GM19035 (cell line): Measurements from ENCODE around the gene SYPL2.

ENCODE experiments used
- ATAC-seq: cut with Tn5 transposase; IDR thresholded peaks from one replicate; pipeline ENCODE4 v1.9.1; 2021; ENCODE audit not compliant: unreplicated experiment

Gene SYPL2

GRCh38 chr1:109490934-109491302 is 24.6 kb downstream of the SYPL2 start:
- ATAC-seq = no peak

- no peak for ATAC-seq
Measured at GRCh38 chr1:109491372-109491771, 25.0 kb downstream of the SYPL2 start.

GRCh38 chr1:109492779-109493178 is 26.4 kb downstream of the SYPL2 start:
- no peak for ATAC-seq

GRCh38 chr1:109493227-109493626 is 26.9 kb downstream of the SYPL2 start:
- ATAC-seq = no peak

- peak; percentile 89 for ATAC-seq
Measured at GRCh38 chr1:109493805-109494539, 27.6 kb downstream of the SYPL2 start, which contains the start of gene CYB561D1. CYB561D1 (plus strand) TSS chr1:109494094; CDS start chr1:109494140, 46 bp downstream.

GRCh38 chr1:109495738-109496137 is 29.4 kb downstream of the SYPL2 start:
- no peak for ATAC-seq

GRCh38 chr1:109497449-109498160 is 31.3 kb downstream of the SYPL2 start:
- ATAC-seq = no peak

- no peak for ATAC-seq
Measured at GRCh38 chr1:109498161-109498801, 31.9 kb downstream of the SYPL2 start.

- no peak for ATAC-seq
Measured at GRCh38 chr1:109499081-109499480, 32.7 kb downstream of the SYPL2 start.

- ATAC-seq = no peak
Measured at GRCh38 chr1:109499661-109500536, 33.6 kb downstream of the SYPL2 start.

- ATAC-seq = no peak
Measured at GRCh38 chr1:109500941-109501381, 34.6 kb downstream of the SYPL2 start.

- ATAC-seq = no peak
Measured at GRCh38 chr1:109501644-109502363, 35.5 kb downstream of the SYPL2 start.

- ATAC-seq = no peak
Measured at GRCh38 chr1:109502364-109502851, 36.1 kb downstream of the SYPL2 start.

- ATAC-seq = no peak
Measured at GRCh38 chr1:109503935-109504334, 37.6 kb downstream of the SYPL2 start.

GRCh38 chr1:109504974-109505373 is 38.6 kb downstream of the SYPL2 start:
- ATAC-seq = no peak

- ATAC-seq = no peak
Measured at GRCh38 chr1:109508001-109508872, 41.9 kb downstream of the SYPL2 start.

- ATAC-seq = no peak
Measured at GRCh38 chr1:109508873-109509175, 42.5 kb downstream of the SYPL2 start.

- peak; percentile 70 for ATAC-seq
Measured at GRCh38 chr1:109509176-109510134, 43.1 kb downstream of the SYPL2 start, which contains the start of gene AMIGO1. AMIGO1 (minus strand) TSS chr1:109509727; CDS start chr1:109508912, 815 bp downstream.
